ENCODE measurements around the gene AIMP2.
"Not testable (repeated sequence)": the region's sequence is repeated elsewhere in the genome, so short reads cannot be mapped to it uniquely, and the experiment has no call there.

Gene AIMP2

GRCh38 chr7:6026011-6026819, 17.1 kb downstream of the AIMP2 start:
- peak; percentile 17 to 43 (median 32) for DNase-seq (ENCODE audit: low read depth in 3 of 3)

GRCh38 chr7:6026820-6027311, 17.8 kb downstream of the AIMP2 start:
- no peak for DNase-seq (ENCODE audit: low read depth in 3 of 3)

GRCh38 chr7:6027806-6028365, 18.8 kb downstream of the AIMP2 start:
- no peak for DNase-seq (ENCODE audit: low read depth in 3 of 3)

GRCh38 chr7:6028563-6028962, 19.5 kb downstream of the AIMP2 start:
- DNase-seq (ENCODE audit: low read depth in 3 of 3): no peak

- DNase-seq (ENCODE audit: low read depth in 3 of 3): no peak
Observed at GRCh38 chr7:6030988-6031387, 21.9 kb downstream of the AIMP2 start, which contains the start of gene ANKRD61. Gene ANKRD61, plus strand, starts transcription at chr7:6031376. Its CDS starts 0 bp downstream, at chr7:6031376.

GRCh38 chr7:6031567-6031966, 22.5 kb downstream of the AIMP2 start:
- no peak for DNase-seq (ENCODE audit: low read depth in 3 of 3)

- DNase-seq (ENCODE audit: low read depth in 3 of 3): no peak
Observed at GRCh38 chr7:6032167-6032566, 23.1 kb downstream of the AIMP2 start.

GRCh38 chr7:6032641-6033040, 23.6 kb downstream of the AIMP2 start:
- no peak for DNase-seq (ENCODE audit: low read depth in 3 of 3)

GRCh38 chr7:6035165-6035564, 26.1 kb downstream of the AIMP2 start:
- no peak for DNase-seq (ENCODE audit: low read depth in 3 of 3)

GRCh38 chr7:6035686-6036085, 26.6 kb downstream of the AIMP2 start:
- DNase-seq (ENCODE audit: low read depth in 3 of 3): no peak

- no peak for DNase-seq (ENCODE audit: low read depth in 3 of 3)
Observed at GRCh38 chr7:6049780-6050179, 40.7 kb downstream of the AIMP2 start.

GRCh38 chr7:6051185-6051584, 42.1 kb downstream of the AIMP2 start:
- not testable (repeated sequence) for DNase-seq (ENCODE audit: low read depth in 3 of 3)

- no peak for DNase-seq (ENCODE audit: low read depth in 3 of 3)
Observed at GRCh38 chr7:6056616-6057015, 47.5 kb downstream of the AIMP2 start.

GRCh38 chr7:6057316-6058129, 48.5 kb downstream of the AIMP2 start:
- no peak for DNase-seq (ENCODE audit: low read depth in 3 of 3)

- DNase-seq (ENCODE audit: low read depth in 3 of 3): not testable (repeated sequence)
Observed at GRCh38 chr7:6059941-6060340, 50.9 kb downstream of the AIMP2 start.

- DNase-seq (ENCODE audit: low read depth in 3 of 3): no peak
Observed at GRCh38 chr7:6071406-6071805, 62.3 kb downstream of the AIMP2 start.
